SU-DHL-6 (cell line): ENCODE results near the gene ROBO2.

Experiments
- EZH2phosphoT487 ChIP-seq: fragments of 200-600 bp; sonication (generic), shearing (Covaris generic); conservative IDR thresholded peaks from 2 replicates; pipeline ENCODE4 v1.6.1; 2018; ENCODE audit warnings: mild to moderate bottlenecking, antibody characterized with exemption, low read length, moderate library complexity, mixed read lengths
- TF ChIP-seq, protein P1 (sequence below): fragments of 200-600 bp; sonication (generic); IDR thresholded peaks from one replicate; pipeline ENCODE4 v1.5.1; 2017; ENCODE audit warnings: antibody characterized with exemption, mild to moderate bottlenecking, low read length, moderate library complexity; ENCODE audit not compliant: insufficient read depth, poor library complexity, severe bottlenecking

DNA sequence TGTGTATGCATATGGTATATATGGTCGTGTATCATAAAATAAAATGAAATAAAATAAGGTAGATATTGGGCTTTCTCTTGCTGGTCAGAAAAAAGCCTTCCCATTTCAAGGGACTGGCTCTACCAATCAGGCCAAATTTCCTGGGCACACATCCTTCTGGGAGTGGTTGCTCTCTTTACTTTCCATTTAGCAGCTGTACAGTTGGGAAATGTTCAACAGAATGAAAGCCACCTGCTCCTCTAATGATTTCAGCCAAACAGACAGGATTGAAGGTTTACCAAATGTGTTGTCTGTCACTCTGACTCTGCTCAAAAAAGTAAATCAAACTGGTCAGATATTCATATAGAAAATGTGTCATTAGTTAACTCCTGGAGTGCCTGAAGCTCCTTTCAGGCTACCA lies 380.4 kb downstream of the ROBO2 start:
- TF ChIP-seq, protein P1, sequence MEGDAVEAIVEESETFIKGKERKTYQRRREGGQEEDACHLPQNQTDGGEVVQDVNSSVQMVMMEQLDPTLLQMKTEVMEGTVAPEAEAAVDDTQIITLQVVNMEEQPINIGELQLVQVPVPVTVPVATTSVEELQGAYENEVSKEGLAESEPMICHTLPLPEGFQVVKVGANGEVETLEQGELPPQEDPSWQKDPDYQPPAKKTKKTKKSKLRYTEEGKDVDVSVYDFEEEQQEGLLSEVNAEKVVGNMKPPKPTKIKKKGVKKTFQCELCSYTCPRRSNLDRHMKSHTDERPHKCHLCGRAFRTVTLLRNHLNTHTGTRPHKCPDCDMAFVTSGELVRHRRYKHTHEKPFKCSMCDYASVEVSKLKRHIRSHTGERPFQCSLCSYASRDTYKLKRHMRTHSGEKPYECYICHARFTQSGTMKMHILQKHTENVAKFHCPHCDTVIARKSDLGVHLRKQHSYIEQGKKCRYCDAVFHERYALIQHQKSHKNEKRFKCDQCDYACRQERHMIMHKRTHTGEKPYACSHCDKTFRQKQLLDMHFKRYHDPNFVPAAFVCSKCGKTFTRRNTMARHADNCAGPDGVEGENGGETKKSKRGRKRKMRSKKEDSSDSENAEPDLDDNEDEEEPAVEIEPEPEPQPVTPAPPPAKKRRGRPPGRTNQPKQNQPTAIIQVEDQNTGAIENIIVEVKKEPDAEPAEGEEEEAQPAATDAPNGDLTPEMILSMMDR = no peak
- no peak for TF ChIP-seq EZH2phosphoT487
